Activated CD8-positive, alpha-beta memory T cell treated with anti-CD3 and anti-CD28 coated beads, Interleukin-2, amount 50 U/mL, for 1 hour (primary cell): ENCODE measurements around the gene PHACTR1.
"Not testable (repeated sequence)": the region's sequence is repeated elsewhere in the genome, so short reads cannot be mapped to it uniquely, and the experiment has no call there.

Experiments used
- DNase-seq: peaks from one replicate; pipeline ENCODE4 v3.0.0-alpha.2; 2020; ENCODE audit errors: extremely low read depth

The PHACTR1 gene

GRCh38 chr6:12716298-12716916, at the start of gene PHACTR1:
PHACTR1 (plus strand) TSS chr6:12716767.
- no peak for DNase-seq

GRCh38 chr6:12666886-12667285, 49.7 kb upstream of the PHACTR1 start:
- no peak for DNase-seq

- DNase-seq, result no peak
Measured at GRCh38 chr6:12675931-12676330, 40.6 kb upstream of the PHACTR1 start.

GRCh38 chr6:12679341-12679740, 37.2 kb upstream of the PHACTR1 start:
- DNase-seq, result no peak

- no peak for DNase-seq
Measured at GRCh38 chr6:12693122-12693521, 23.4 kb upstream of the PHACTR1 start.

- no peak for DNase-seq
Measured at GRCh38 chr6:12698298-12698697, 18.3 kb upstream of the PHACTR1 start.

GRCh38 chr6:12704946-12705345, 11.6 kb upstream of the PHACTR1 start:
- no peak for DNase-seq

- DNase-seq, result no peak
Measured at GRCh38 chr6:12709116-12709515, 7.5 kb upstream of the PHACTR1 start.

GRCh38 chr6:12709556-12710232, 6.9 kb upstream of the PHACTR1 start:
- DNase-seq, result no peak

GRCh38 chr6:12710921-12711320, 5.6 kb upstream of the PHACTR1 start:
- DNase-seq, result no peak

- no peak for DNase-seq
Measured at GRCh38 chr6:12714022-12714421, 2.5 kb upstream of the PHACTR1 start.

- no peak for DNase-seq
Measured at GRCh38 chr6:12715437-12715836, 1.1 kb upstream of the PHACTR1 start.

- no peak for DNase-seq
Measured at GRCh38 chr6:12717356-12717755, 789 bp downstream of the PHACTR1 start.

GRCh38 chr6:12718015-12718414, 1.4 kb downstream of the PHACTR1 start:
- DNase-seq, result no peak

GRCh38 chr6:12719017-12719416, 2.5 kb downstream of the PHACTR1 start:
- no peak for DNase-seq

GRCh38 chr6:12720310-12720709, 3.7 kb downstream of the PHACTR1 start:
- no peak for DNase-seq

GRCh38 chr6:12725263-12725662, 8.7 kb downstream of the PHACTR1 start:
- no peak for DNase-seq

GRCh38 chr6:12729467-12729866, 12.9 kb downstream of the PHACTR1 start:
- no peak for DNase-seq

- not testable (repeated sequence) for DNase-seq
Measured at GRCh38 chr6:12730809-12731208, 14.2 kb downstream of the PHACTR1 start.

GRCh38 chr6:12733876-12734275, 17.3 kb downstream of the PHACTR1 start:
- DNase-seq, result no peak

GRCh38 chr6:12735786-12736185, 19.2 kb downstream of the PHACTR1 start:
- no peak for DNase-seq

- no peak for DNase-seq
Measured at GRCh38 chr6:12748411-12748810, 31.8 kb downstream of the PHACTR1 start.

GRCh38 chr6:12748815-12749521, 32.4 kb downstream of the PHACTR1 start:
- DNase-seq, result no peak
